GM12873 (cell line): ENCODE data around the gene NECTIN4.

Source experiments
- TF ChIP-seq, protein P1 (sequence below): IDR thresholded peaks from 2 replicates; pipeline ENCODE4 v1.5.1; 2012; ENCODE audit warnings: low read depth, mild to moderate bottlenecking, moderate library complexity, low read length, control low read depth; ENCODE audit not compliant: insufficient read depth; ENCODE audit errors: missing control alignments

The NECTIN4 gene

DNA sequence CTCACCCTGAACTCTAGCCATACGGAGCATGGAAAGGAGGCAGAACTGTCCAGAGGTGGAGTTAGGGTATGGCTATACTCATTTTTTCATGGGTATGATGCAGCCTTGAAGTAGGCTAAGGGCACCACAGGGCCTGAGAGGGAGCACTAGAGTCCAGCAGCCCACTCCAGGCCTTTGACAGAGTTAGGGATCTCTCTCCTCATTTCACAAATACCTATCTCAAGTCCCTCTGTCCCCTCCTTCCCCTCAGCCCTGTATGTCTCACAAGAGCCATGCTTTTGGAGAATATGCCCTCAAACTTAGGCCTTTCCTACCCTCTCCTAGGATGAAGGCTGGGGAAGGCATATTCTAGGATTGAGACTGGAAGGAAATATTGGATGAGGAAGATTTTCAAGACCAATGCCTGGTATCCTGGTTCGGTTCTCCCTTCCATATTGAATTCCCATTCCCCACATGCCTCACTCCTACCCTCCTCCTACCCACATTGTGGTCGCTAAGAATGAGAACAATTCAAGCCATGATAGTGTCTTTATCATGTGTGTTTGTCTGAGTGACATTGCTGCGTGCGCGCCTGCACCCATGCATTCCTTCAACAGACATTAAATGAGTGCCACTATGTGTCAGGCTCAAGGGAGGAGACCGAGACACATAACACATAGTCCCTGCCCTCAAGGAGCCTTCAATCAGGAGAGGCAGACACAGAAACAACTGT, 2.6 kb upstream of the NECTIN4 start:
- TF ChIP-seq, protein P1, sequence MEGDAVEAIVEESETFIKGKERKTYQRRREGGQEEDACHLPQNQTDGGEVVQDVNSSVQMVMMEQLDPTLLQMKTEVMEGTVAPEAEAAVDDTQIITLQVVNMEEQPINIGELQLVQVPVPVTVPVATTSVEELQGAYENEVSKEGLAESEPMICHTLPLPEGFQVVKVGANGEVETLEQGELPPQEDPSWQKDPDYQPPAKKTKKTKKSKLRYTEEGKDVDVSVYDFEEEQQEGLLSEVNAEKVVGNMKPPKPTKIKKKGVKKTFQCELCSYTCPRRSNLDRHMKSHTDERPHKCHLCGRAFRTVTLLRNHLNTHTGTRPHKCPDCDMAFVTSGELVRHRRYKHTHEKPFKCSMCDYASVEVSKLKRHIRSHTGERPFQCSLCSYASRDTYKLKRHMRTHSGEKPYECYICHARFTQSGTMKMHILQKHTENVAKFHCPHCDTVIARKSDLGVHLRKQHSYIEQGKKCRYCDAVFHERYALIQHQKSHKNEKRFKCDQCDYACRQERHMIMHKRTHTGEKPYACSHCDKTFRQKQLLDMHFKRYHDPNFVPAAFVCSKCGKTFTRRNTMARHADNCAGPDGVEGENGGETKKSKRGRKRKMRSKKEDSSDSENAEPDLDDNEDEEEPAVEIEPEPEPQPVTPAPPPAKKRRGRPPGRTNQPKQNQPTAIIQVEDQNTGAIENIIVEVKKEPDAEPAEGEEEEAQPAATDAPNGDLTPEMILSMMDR: no peak

DNA sequence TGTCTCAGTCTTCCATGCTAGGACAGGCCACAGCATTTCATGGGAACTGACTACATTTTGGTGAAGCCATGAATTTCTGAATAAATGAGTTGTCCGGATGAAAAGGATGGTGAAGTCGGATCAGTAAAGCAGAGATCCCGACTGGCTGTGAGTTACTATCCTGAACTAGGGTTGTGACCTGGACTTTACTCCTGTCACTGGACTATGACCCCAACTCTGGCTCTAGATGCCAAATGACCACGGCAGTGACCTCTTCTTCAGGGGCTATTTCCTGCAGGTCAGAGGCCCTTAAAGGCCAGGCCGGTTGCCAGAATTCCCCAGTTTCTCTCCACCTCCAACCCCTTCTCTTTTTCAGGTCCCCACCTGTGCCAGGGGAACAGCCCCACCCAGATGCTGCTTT, 1.7 kb upstream of the NECTIN4 start:
- TF ChIP-seq, protein P1: no peak

DNA sequence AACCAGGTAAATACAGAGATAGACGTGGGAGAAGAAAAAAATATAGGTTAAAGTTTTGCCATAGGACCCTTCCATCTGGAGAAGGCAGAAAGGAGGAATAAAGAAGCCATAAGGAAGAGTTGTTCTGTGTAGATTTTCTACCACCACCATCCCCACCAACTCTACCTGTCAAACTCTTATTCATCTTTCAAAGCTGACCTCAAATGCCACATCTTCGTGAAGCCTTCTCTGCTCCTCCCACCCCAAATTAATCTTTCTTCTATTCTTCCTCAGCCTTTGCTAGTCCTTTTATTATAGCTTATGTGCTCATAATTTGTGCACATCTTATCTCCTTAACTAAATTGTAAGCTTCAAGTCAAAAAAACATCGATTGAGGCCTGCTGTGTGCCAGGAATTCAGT, 1.3 kb upstream of the NECTIN4 start:
- TF ChIP-seq, protein P1: no peak

DNA sequence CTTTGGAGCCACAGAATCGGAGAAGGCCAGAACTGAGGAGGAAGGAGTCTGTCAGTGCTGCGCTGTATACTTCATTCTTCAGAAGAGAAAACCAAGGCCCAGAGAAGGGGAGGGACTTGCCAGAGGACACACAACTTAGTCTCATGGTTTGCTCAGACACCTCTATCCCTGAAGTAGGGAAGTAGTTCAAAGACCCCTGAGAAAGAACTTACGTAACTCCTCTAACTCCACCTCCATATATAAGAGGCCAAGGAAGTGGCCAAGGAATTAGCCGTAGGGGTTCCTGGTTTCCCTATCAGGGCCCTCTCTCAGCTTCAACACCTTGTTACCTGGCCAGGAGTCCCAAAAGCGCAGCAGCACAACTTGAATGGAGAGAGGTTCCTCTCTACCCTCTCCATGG, 580 bp upstream of the NECTIN4 start:
- TF ChIP-seq, protein P1: no peak

DNA sequence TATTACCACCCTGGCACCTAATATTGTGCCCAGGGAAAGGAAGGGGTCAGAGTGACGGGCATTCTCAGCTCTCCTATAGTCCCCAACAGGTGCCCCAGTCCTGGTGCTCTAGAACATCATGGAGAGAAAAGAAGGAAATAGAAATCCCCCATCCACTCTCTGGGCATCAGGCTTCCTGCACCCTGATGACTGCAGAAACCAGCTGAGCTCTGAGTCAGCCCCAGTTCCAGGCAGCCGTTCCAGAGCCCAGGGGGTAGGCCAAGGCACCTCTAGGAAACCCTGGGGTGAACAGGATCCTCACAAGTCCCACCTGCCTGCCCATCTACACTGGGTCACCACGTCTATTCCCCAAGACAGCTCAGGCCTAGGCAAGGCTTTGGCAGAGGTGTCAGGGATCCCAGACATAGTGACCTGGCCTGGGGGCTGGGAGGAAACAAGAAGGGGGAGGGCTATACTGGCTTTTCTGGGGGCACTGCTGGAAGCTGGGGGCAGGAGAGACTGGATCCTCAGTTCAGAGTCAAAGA, 709 bp downstream of the NECTIN4 start:
- TF ChIP-seq, protein P1: no peak

DNA sequence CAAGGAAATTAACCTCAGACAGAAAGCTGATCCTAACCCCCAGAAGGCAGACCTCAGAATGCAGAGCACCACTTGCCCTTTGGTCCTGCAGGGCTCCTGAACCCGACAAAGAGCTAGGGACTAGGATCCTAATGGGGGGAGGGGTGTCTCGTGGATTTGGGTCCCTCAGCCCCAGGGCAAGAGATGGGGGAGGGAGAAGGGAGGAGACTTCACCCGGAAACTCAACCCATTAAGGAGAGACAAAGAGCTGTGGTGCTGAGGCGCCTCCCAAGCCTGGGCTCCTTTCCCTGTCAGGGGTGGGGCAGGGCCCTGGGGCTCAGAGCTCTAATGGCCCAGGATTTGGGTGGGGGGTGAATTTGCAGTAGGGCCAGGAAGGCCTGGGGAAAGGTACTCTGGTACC, 2.9 kb downstream of the NECTIN4 start:
- TF ChIP-seq, protein P1: no peak

DNA sequence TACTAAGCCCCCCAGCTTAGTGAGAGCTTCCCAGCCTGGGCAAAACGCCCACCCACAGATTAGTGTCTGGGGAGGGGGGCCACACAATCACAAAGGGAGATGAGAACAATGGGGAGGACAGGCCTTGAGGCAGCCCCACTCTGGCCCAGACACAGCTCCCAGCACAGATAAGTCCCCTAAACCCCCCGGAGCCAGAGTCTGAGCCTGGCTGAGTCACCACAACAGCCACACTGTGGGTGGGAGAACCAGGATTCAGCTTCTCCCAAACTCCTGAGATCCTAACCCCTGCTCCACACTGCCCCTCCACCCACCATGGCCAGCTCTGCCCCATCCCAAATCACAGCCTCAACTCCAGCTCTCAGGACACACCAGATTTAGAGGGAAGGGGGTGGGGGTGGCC, 4.2 kb downstream of the NECTIN4 start:
- TF ChIP-seq, protein P1: no peak
